SK-N-SH (cell line): Measurements from ENCODE around the gene EPB41L2. TPM values are rescaled to one million over a fixed set of nuclear protein-coding genes. Genes with fewer than 3 reads are reported as not detected.

Source experiments
- CTCF ChIA-PET: fragments of 300-600, 350-600 bp; formaldehyde crosslinking; extraction: SDS; loops from one replicate; lab custom pipeline; 2021; lab: Yijun Ruan, JAX
- POLR2A ChIA-PET: fragments of 350-600 bp; sonication (Branson Sonifier 250); formaldehyde crosslinking; extraction: SDS; loops from one replicate; lab custom pipeline; 2020; ENCODE audit warnings: antibody characterized with exemption, inconsistent platforms; lab: Yijun Ruan, JAX
- DNase-seq: peaks from one replicate; pipeline ENCODE4 v3.0.0; 2012
- H2AFZ ChIP-seq: fragments of 200-600 bp; sonication (generic); 2 replicates; pipeline ENCODE4 v1.8.1; 2016; ENCODE audit warnings: antibody characterized with exemption, mild to moderate bottlenecking, low read depth
- H3F3A ChIP-seq: fragments of 200-600 bp; sonication (generic); replicated peaks from 2 replicates; pipeline ENCODE3; 2016; ENCODE audit warnings: antibody characterized with exemption, mild to moderate bottlenecking; ENCODE audit not compliant: insufficient read depth
- H3K27ac ChIP-seq, 2 experiments: fragments of 200-500 bp in 1 of 2; fragments of 200-600 bp in 1 of 2; sonication (Bioruptor generic) in 1 of 2; sonication (generic), shearing (Covaris generic) in 1 of 2; 2 replicates each; pipeline versions ENCODE4 v1.5.1 to v1.6.1; 2014 to 2016; ENCODE audit warnings: low read depth in 2 of 2, inconsistent platforms in 1 of 2, low read length in 1 of 2, mild to moderate bottlenecking in 1 of 2, mixed read lengths in 1 of 2
- H3K27me3 ChIP-seq: fragments of 200-600 bp; sonication (generic), shearing (Covaris generic); 2 replicates; pipeline ENCODE4 v1.6.1; 2016; ENCODE audit warnings: mixed run types; ENCODE audit not compliant: insufficient read depth
- H3K36me3 ChIP-seq, 2 experiments: fragments of 200-500 bp in 1 of 2; fragments of 200-600 bp in 1 of 2; sonication (Bioruptor generic) in 1 of 2; sonication (generic) in 1 of 2; replicated peaks in 1 of 2; 2 replicates each; pipeline versions ENCODE3 to v1.5.1; 2014 to 2016; ENCODE audit warnings: low read length in 1 of 2, mild to moderate bottlenecking in 1 of 2; ENCODE audit not compliant: insufficient read depth in 2 of 2, control insufficient read depth in 1 of 2
- H3K4me1 ChIP-seq, 2 experiments: fragments of 200-500 bp in 1 of 2; fragments of 200-600 bp in 1 of 2; sonication (Bioruptor generic) in 1 of 2; sonication (generic), shearing (Covaris generic) in 1 of 2; 2 replicates each; pipeline versions ENCODE4 v1.5.1 to v1.6.1; 2014 to 2016; ENCODE audit warnings: low read depth in 1 of 2, low read length in 1 of 2, mixed run types in 1 of 2; ENCODE audit not compliant: insufficient read depth in 2 of 2, control insufficient read depth in 1 of 2
- H3K4me2 ChIP-seq: fragments of 200-600 bp; sonication (generic), shearing (Covaris generic); 2 replicates; pipeline ENCODE4 v1.6.1; 2017; ENCODE audit warnings: mixed run types
- H3K4me3 ChIP-seq, 2 experiments: fragments of 200-500 bp in 1 of 2; fragments of 200-600 bp in 1 of 2; sonication (Bioruptor generic) in 1 of 2; sonication (generic), shearing (Covaris generic) in 1 of 2; 2 replicates each; pipeline versions ENCODE4 v1.5.1 to v1.8.1; 2014 to 2016; ENCODE audit warnings: low read depth in 2 of 2, inconsistent platforms in 1 of 2, low read length in 1 of 2, mild to moderate bottlenecking in 1 of 2, mixed read lengths in 1 of 2, moderate library complexity in 1 of 2
- H3K79me2 ChIP-seq: fragments of 200-600 bp; sonication (generic); 2 replicates; pipeline ENCODE4 v1.8.1; 2017; ENCODE audit warnings: mild to moderate bottlenecking; ENCODE audit not compliant: insufficient read depth
- H3K9ac ChIP-seq: fragments of 200-600 bp; sonication (generic); 2 replicates; pipeline ENCODE4 v1.6.1; 2017; ENCODE audit warnings: mixed run types
- H3K9me2 ChIP-seq: fragments of 200-600 bp; sonication (generic); 2 replicates; pipeline ENCODE4 v1.6.1; 2017; ENCODE audit warnings: mixed run types
- H3K9me3 ChIP-seq: fragments of 200-600 bp; sonication (generic); 2 replicates; pipeline ENCODE4 v1.6.1; 2017; ENCODE audit warnings: mixed run types, mild to moderate bottlenecking, moderate library complexity
- H4K20me1 ChIP-seq: fragments of 200-600 bp; sonication (generic); 2 replicates; pipeline ENCODE4 v1.6.1; 2017; ENCODE audit warnings: mild to moderate bottlenecking, mixed run types; ENCODE audit not compliant: insufficient read depth
- CHD2 ChIP-seq: fragments of 150-350 bp; IDR thresholded peaks from 2 replicates; pipeline ENCODE4 v1.6.1; 2018; ENCODE audit warnings: low read length; ENCODE audit not compliant: partially characterized antibody
- EP300 ChIP-seq, 2 experiments: IDR thresholded peaks; 2 replicates each; pipeline versions ENCODE4 v1.4.0 to v1.6.1; 2012; ENCODE audit warnings: borderline replicate concordance in 1 of 2, low read depth in 1 of 2, low read length in 1 of 2
- FOSL2 ChIP-seq: IDR thresholded peaks from 2 replicates; pipeline ENCODE4 v1.4.0; 2012; ENCODE audit warnings: low read depth, mild to moderate bottlenecking, moderate library complexity, borderline replicate concordance
- FOXJ3 ChIP-seq: sonication (generic); formaldehyde crosslinking; IDR thresholded peaks from 2 replicates; pipeline ENCODE4 v1.5.1; 2020; ENCODE audit warnings: mild to moderate bottlenecking, missing genetic modification reagents
- JUND ChIP-seq: IDR thresholded peaks from 2 replicates; pipeline ENCODE4 v1.4.0; 2012
- MAX ChIP-seq: IDR thresholded peaks from 2 replicates; pipeline ENCODE4 v1.4.0; 2012; ENCODE audit warnings: low read depth
- MEF2A ChIP-seq: IDR thresholded peaks from 2 replicates; pipeline ENCODE4 v1.4.0; 2012; ENCODE audit warnings: low read depth, borderline replicate concordance
- REST ChIP-seq: IDR thresholded peaks from 2 replicates; pipeline ENCODE4 v1.6.1; 2012; ENCODE audit warnings: mild to moderate bottlenecking, low read depth, low read length, moderate library complexity
- RFX5 ChIP-seq: IDR thresholded peaks from 2 replicates; pipeline ENCODE4 v1.6.1; 2012; ENCODE audit warnings: mild to moderate bottlenecking, improper control_type of control experiment, low read length
- RXRA ChIP-seq: IDR thresholded peaks from 2 replicates; pipeline ENCODE4 v1.4.0; 2012; ENCODE audit warnings: low read depth, mild to moderate bottlenecking, borderline replicate concordance
- SIN3A ChIP-seq: IDR thresholded peaks from 2 replicates; pipeline ENCODE4 v1.6.1; 2012; ENCODE audit warnings: low read depth, mild to moderate bottlenecking, low read length, moderate library complexity, borderline replicate concordance
- TAF1 ChIP-seq: IDR thresholded peaks from 2 replicates; pipeline ENCODE4 v1.6.1; 2012; ENCODE audit warnings: low read depth, mild to moderate bottlenecking, low read length, moderate library complexity, borderline replicate concordance
- USF2 ChIP-seq: fragments of 150-350 bp; IDR thresholded peaks from 2 replicates; pipeline ENCODE4 v1.6.1; 2017; ENCODE audit warnings: antibody characterized with exemption, low read length, low read depth, borderline replicate concordance
- WGBS: methylation state at CpG from one replicate; pipeline ENCODE4 v1.1.6; 2017; ENCODE audit warnings: low lambda C conversion rate; 5-methylcytosine and 5-hydroxymethylcytosine counted together
- polyA plus RNA-seq, 3 experiments: library from polyadenylated mRNA; depleted of rRNA; stranded (reverse); fragments of >200 nt; gene quantifications; 2 replicates each; pipeline ENCODE4 v1.2.3, GENCODE V29; 2012

EPB41L2 gene
- polyA plus RNA-seq, 1 of the 3 experiments (the other 2 are of a cell fraction): 1.4 TPM

GRCh38 chr6:130908958-130909357 is 154.1 kb downstream of the EPB41L2 start:
- no peak for TF ChIP-seq TAF1
- no peak for TF ChIP-seq RFX5
- TF ChIP-seq, all 33 proteins: peak for 0
- Histone ChIP-seq H4K20me1 (no peaks in the 10 kb centered on the region), H3F3A (no peaks in the 10 kb centered on the region), H3K4me3 (no peak overlapping the region), H3K9me3 (no peaks in the 10 kb centered on the region), H3K4me2 (no peak overlapping the region), H3K79me2 (no peaks in the 10 kb centered on the region), H2AFZ (no peak overlapping the region), H3K36me3 (no peaks in the 10 kb centered on the region), H3K9ac (no peak overlapping the region), H3K27ac (no peak overlapping the region), H3K9me2 (no peaks in the 10 kb centered on the region), H3K27me3 (peaks cover 9% of the 10 kb centered on the region; the same call in 1 of the 2 replicates), H3K4me1 (no peaks in the 10 kb centered on the region)
- DNase-seq: no peak
- WGBS: 12% methylated on average over 2 of the region's 2 CpGs
- POLR2A ChIA-PET: no interaction called here
- CTCF ChIA-PET: no interaction called here

GRCh38 chr6:130908188-130908587 is 154.9 kb downstream of the EPB41L2 start:
- ChIA-PET CTCF (no interaction called here), POLR2A (no interaction called here)
- no peaks in the 10 kb centered on the region for H3F3A ChIP-seq
- H3K9ac ChIP-seq: no peak overlapping the region
- no peaks in the 10 kb centered on the region for H3K36me3 ChIP-seq
- no peak for TF ChIP-seq FOSL2
- H3K27me3 ChIP-seq: peaks cover 9% of the 10 kb centered on the region; the same call in 1 of the 2 replicates
- no peaks in the 10 kb centered on the region for H4K20me1 ChIP-seq
- no peaks in the 10 kb centered on the region for H3K79me2 ChIP-seq
- no peaks in the 10 kb centered on the region for H3K9me3 ChIP-seq
- no peaks in the 10 kb centered on the region for H3K9me2 ChIP-seq
- no peak overlapping the region for H3K27ac ChIP-seq
- H3K4me1 ChIP-seq: no peaks in the 10 kb centered on the region
- H2AFZ ChIP-seq: no peak overlapping the region
- no peak overlapping the region for H3K4me3 ChIP-seq
- H3K4me2 ChIP-seq: no peak overlapping the region
- no peak for DNase-seq

GRCh38 chr6:130907687-130908086 is 155.4 kb downstream of the EPB41L2 start:
- ChIA-PET POLR2A (no interaction called here), CTCF (no interaction called here)
- Histone ChIP-seq H3F3A (no peaks in the 10 kb centered on the region), H4K20me1 (no peaks in the 10 kb centered on the region), H2AFZ (no peak overlapping the region), H3K27ac (no peak overlapping the region), H3K27me3 (peaks cover 5% of the 10 kb centered on the region; the same call in 1 of the 2 replicates), H3K9me2 (no peaks in the 10 kb centered on the region), H3K4me2 (no peak overlapping the region), H3K4me1 (no peaks in the 10 kb centered on the region), H3K36me3 (no peaks in the 10 kb centered on the region), H3K79me2 (no peaks in the 10 kb centered on the region), H3K9ac (no peak overlapping the region), H3K9me3 (no peaks in the 10 kb centered on the region), H3K4me3 (no peak overlapping the region)
- DNase-seq: no peak
- TF ChIP-seq FOXJ3 (no peak), USF2 (no peak), EP300 (IDR thresholded peaks at IDR 0.05; ENCODE audit: borderline replicate concordance in 1 of 2, low read depth in 1 of 2, low read length in 1 of 2) (no peak), FOSL2 (no peak), MEF2A (no peak), JUND (no peak), REST (no peak), MAX (no peak), CHD2 (no peak), RXRA (no peak), SIN3A (no peak)
- WGBS: 7% methylated on average over 3 of the region's 3 CpGs
